Measurements from ENCODE around the gene GPR153. TPM values are rescaled to one million over a fixed set of nuclear protein-coding genes. Genes with fewer than 3 reads are reported as not detected.

GPR153 gene
- total and polyA plus RNA-seq, 2 donors (not counting 1 experiment from before 2014, with no cell fraction given), result 4.0 to 8.9 TPM

DNA sequence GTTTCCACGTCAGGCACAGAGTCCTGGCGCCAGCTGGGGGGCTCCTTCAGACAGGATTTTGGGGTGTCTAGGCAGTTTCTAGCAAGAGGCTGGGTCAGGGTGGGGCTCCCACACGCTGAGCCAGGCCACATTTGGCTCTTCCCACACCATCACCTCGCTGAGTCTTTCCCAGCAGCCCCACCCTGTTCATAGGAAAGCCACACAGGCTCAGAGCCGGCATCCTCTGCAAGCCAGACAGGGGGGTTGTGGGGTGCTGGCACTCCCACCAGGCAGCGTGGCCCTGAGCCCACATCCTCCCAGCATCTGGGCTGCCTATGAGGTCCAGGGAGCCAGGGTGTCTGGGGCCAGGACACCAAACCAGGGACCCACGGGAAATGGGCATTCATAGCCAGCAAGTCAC lies 2.8 kb upstream of the GPR153 start:
- TF ChIP-seq, protein P1, sequence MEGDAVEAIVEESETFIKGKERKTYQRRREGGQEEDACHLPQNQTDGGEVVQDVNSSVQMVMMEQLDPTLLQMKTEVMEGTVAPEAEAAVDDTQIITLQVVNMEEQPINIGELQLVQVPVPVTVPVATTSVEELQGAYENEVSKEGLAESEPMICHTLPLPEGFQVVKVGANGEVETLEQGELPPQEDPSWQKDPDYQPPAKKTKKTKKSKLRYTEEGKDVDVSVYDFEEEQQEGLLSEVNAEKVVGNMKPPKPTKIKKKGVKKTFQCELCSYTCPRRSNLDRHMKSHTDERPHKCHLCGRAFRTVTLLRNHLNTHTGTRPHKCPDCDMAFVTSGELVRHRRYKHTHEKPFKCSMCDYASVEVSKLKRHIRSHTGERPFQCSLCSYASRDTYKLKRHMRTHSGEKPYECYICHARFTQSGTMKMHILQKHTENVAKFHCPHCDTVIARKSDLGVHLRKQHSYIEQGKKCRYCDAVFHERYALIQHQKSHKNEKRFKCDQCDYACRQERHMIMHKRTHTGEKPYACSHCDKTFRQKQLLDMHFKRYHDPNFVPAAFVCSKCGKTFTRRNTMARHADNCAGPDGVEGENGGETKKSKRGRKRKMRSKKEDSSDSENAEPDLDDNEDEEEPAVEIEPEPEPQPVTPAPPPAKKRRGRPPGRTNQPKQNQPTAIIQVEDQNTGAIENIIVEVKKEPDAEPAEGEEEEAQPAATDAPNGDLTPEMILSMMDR (conservative IDR thresholded peaks at IDR 0.05 in 1 of 2, IDR thresholded peaks at IDR 0.05 in 1 of 2; ENCODE audit: low read depth in 1 of 2, low read length in 2 of 2), result no peak
- TF ChIP-seq EZH2 (IDR thresholded peaks at IDR 0.05; ENCODE audit: low read length, missing control alignments), result no peak
- no peak overlapping the region for H3K27ac ChIP-seq (ENCODE audit: insufficient read depth, low read length)
- DNase-seq (ENCODE audit: low read depth in 2 of 2), result peak in 1 of 2 donors; percentile 41

DNA sequence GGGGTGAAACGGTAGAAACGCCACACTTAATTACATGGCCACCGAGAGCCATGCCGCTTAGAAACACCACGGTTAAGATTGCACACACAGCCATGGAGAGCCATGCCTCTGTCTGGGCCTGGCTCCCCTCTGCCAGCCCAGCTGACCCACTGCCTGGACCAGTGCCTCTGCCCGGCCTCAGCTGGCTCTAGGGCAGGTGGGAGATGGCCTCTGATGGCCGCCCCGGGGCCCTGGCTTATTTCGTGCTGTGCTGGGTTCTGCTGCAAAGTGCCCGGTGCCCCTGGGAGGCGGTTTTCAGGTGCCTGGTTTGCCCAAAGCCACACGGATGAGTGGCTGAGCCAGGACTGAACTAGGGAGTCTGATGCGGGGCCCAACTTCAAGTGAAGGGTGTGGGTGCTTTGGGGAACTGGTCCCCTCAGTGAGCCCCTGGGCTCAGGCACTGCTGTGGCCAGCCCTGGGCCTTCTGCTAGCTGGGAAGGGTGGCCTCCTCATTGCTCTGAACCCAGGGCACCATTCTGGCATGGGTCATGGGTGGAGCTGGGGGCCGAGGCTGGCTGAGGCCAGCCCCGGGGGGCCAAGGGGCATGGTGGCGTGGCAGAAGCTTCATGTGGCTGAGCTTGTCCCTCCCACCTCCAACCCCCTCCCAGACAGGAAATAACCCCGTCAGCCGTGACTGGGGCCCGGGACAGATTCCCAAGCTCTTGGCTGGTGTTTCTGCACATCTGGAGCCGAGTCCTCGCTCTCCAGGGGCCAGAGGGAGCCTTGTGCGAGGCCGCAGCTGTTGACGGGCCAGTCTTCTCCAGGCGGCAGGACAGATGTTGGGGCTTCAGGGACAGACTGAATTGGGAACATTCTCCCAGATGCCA lies 1.9 kb upstream of the GPR153 start:
- Histone ChIP-seq H3K36me3 (ENCODE audit: control insufficient read depth, insufficient read depth, low read length) (no peaks in the 10 kb centered on the region), H4K20me1 (ENCODE audit: control insufficient read depth, extremely low read depth, insufficient read depth, low read length) (no peaks in the 10 kb centered on the region), H3K9me3 (ENCODE audit: control insufficient read depth, insufficient read depth, low read depth, low read length) (no peaks in the 10 kb centered on the region), H3K4me2 (ENCODE audit: extremely low read depth, insufficient read depth, low read length) (peak overlapping the region; percentile 51), H3K27me3 (ENCODE audit: control insufficient read depth, insufficient read depth, low read length) (no peaks in the 10 kb centered on the region), H3K79me2 (ENCODE audit: control insufficient read depth, insufficient read depth, low read length) (no peaks in the 10 kb centered on the region), H3K27ac (ENCODE audit: insufficient read depth, low read length) (peak overlapping the region; percentile 47), H3K9ac (ENCODE audit: insufficient read depth, low read length) (no peak overlapping the region), H2AFZ (ENCODE audit: low read length) (no peak overlapping the region), H3K4me1 (ENCODE audit: control insufficient read depth, extremely low read depth, insufficient read depth, low read length) (peaks cover 17% of the 10 kb centered on the region), H3K4me3 (replicated peaks in 1 of 4; ENCODE audit: control extremely low read depth in 1 of 4, insufficient read depth in 1 of 4, low read depth in 3 of 4, low read length in 4 of 4) (no peak overlapping the region)
- TF ChIP-seq EZH2 (IDR thresholded peaks at IDR 0.05; ENCODE audit: low read length, missing control alignments), result no peak
- TF ChIP-seq, protein P1 (conservative IDR thresholded peaks at IDR 0.05 in 1 of 2, IDR thresholded peaks at IDR 0.05 in 1 of 2; ENCODE audit: low read depth in 1 of 2, low read length in 2 of 2), result no peak
- DNase-seq (ENCODE audit: low read depth in 2 of 2), result peak in 1 of 2 donors; percentile 82

More for the DNA sequence above, 2.8 kb upstream of the GPR153 start:
- Histone ChIP-seq H2AFZ (ENCODE audit: low read length) (no peak overlapping the region), H3K9me3 (ENCODE audit: control insufficient read depth, insufficient read depth, low read depth, low read length) (no peaks in the 10 kb centered on the region), H4K20me1 (ENCODE audit: control insufficient read depth, extremely low read depth, insufficient read depth, low read length) (no peaks in the 10 kb centered on the region), H3K4me1 (ENCODE audit: control insufficient read depth, extremely low read depth, insufficient read depth, low read length) (peaks cover 17% of the 10 kb centered on the region), H3K36me3 (ENCODE audit: control insufficient read depth, insufficient read depth, low read length) (no peaks in the 10 kb centered on the region), H3K9ac (ENCODE audit: insufficient read depth, low read length) (no peak overlapping the region), H3K79me2 (ENCODE audit: control insufficient read depth, insufficient read depth, low read length) (no peaks in the 10 kb centered on the region), H3K4me3 (replicated peaks in 1 of 4; ENCODE audit: control extremely low read depth in 1 of 4, insufficient read depth in 1 of 4, low read depth in 3 of 4, low read length in 4 of 4) (no peak overlapping the region), H3K4me2 (ENCODE audit: extremely low read depth, insufficient read depth, low read length) (peak overlapping the region; percentile 51), H3K27me3 (ENCODE audit: control insufficient read depth, insufficient read depth, low read length) (no peaks in the 10 kb centered on the region)

DNA sequence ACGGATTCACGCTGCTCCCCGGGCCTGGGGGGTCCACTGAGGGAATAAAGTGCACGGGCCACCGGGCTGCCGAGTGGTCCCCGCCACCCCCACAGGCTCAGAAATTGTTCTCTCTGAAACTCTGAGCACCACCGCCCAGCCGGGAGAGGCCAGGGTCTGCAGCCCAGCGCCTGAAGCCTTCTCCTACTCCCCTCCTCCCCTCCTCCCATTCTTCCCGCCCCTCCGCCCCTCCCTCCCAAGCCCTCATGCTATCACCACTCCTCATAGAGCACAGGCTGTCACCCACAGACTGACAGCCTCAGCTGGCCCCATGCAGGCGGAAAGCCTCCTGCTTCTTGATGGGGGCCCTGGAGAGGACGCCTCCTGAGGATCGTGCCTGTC lies 707 bp upstream of the GPR153 start:
- no peak overlapping the region for H3K27ac ChIP-seq (ENCODE audit: insufficient read depth, low read length)
- H3K27me3 ChIP-seq (ENCODE audit: control insufficient read depth, insufficient read depth, low read length), result no peaks in the 10 kb centered on the region
- H3K4me1 ChIP-seq (ENCODE audit: control insufficient read depth, extremely low read depth, insufficient read depth, low read length), result peaks cover 13% of the 10 kb centered on the region
- no peaks in the 10 kb centered on the region for H3K9me3 ChIP-seq (ENCODE audit: control insufficient read depth, insufficient read depth, low read depth, low read length)
- H3K9ac ChIP-seq (ENCODE audit: insufficient read depth, low read length), result no peak overlapping the region
- no peaks in the 10 kb centered on the region for H3K79me2 ChIP-seq (ENCODE audit: control insufficient read depth, insufficient read depth, low read length)
- no peak overlapping the region for H2AFZ ChIP-seq (ENCODE audit: low read length)
- no peaks in the 10 kb centered on the region for H3K36me3 ChIP-seq (ENCODE audit: control insufficient read depth, insufficient read depth, low read length)
- H3K4me2 ChIP-seq (ENCODE audit: extremely low read depth, insufficient read depth, low read length), result peak overlapping the region; percentile 82
- no peaks in the 10 kb centered on the region for H4K20me1 ChIP-seq (ENCODE audit: control insufficient read depth, extremely low read depth, insufficient read depth, low read length)
- TF ChIP-seq, protein P1 (conservative IDR thresholded peaks at IDR 0.05 in 1 of 2, IDR thresholded peaks at IDR 0.05 in 1 of 2; ENCODE audit: low read depth in 1 of 2, low read length in 2 of 2), result no peak
- no peak for TF ChIP-seq EZH2 (IDR thresholded peaks at IDR 0.05; ENCODE audit: low read length, missing control alignments)
- H3K4me3 ChIP-seq (replicated peaks in 1 of 4; ENCODE audit: control extremely low read depth in 1 of 4, insufficient read depth in 1 of 4, low read depth in 3 of 4, low read length in 4 of 4), result peak overlapping the region in 2 of 4 experiments; percentile 37 to 59
- no peak for DNase-seq (ENCODE audit: low read depth in 2 of 2)
